ENCODE results near the gene FNDC8. TPM values are rescaled to one million over a fixed set of nuclear protein-coding genes. Genes with fewer than 3 reads are reported as not detected.

Gene FNDC8
- total and polyA plus RNA-seq, 9 of the 15 experiments (the other 6 are each of a cell fraction or from before 2014, with no cell fraction given) = 0.04 TPM; not detected in 8

GRCh38 chr17:35154196-35155165 lies 33.1 kb downstream of the FNDC8 start:
- in situ Hi-C loops (cut with MboI) = no loop called here
- no TSS peak for BruUV-seq (replicated peaks)
- POLR2A ChIA-PET = no interaction called here

More at GRCh38 chr17:35154196-35155165, 33.1 kb downstream of the FNDC8 start:
- DNase-seq (ENCODE audit: extremely low read depth in 1 of 4, low spot score in 3 of 4) = no peak
- Histone ChIP-seq H3K9ac (ENCODE audit: insufficient read depth in 1 of 2, low read depth in 2 of 2, low read length in 2 of 2) (0 out of 4 replicates have a peak overlapping the region, but pooled peaks of 1 of the 2 experiments have one; percentile 58), H3K79me2 (ENCODE audit: control insufficient read depth, insufficient read depth, low read length) (no peaks in the 10 kb centered on the region), H3K4me3 (no peak overlapping the region), H3K9me3 (replicated peaks; ENCODE audit: control insufficient read depth, insufficient read depth, low read depth, low read length) (no peaks in the 10 kb centered on the region), H2AFZ (ENCODE audit: low read depth, low read length) (no peak overlapping the region), H4K20me1 (replicated peaks; ENCODE audit: control insufficient read depth, insufficient read depth, low read length) (0 out of 2 replicates have a peak, but pooled peaks cover 4% of the 10 kb centered on the region), H3K4me1 (replicated peaks in 1 of 2; ENCODE audit: control insufficient read depth in 2 of 2, insufficient read depth in 2 of 2, low read length in 2 of 2) (no peaks in the 10 kb centered on the region), H3K9me1 (ENCODE audit: control insufficient read depth, insufficient read depth, low read length) (no peaks in the 10 kb centered on the region), H3K27ac (ENCODE audit: extremely low read depth, low read depth, low read length) (no peak overlapping the region), H3K27me3 (ENCODE audit: control insufficient read depth in 2 of 2, insufficient read depth in 2 of 2, low read length in 2 of 2) (peaks cover 40 to 51% of the 10 kb centered on the region in 2 experiments), H3K4me2 (ENCODE audit: insufficient read depth, low read length) (no peak overlapping the region), H3K36me3 (ENCODE audit: control insufficient read depth, insufficient read depth, low read length) (no peaks in the 10 kb centered on the region)
- FAIRE-seq = no peak
- intact Hi-C loops (cut with micrococcal nuclease) = no loop called here
- TF ChIP-seq RB1 (IDR thresholded peaks at IDR 0.05; ENCODE audit: low read depth) (no peak), BRD9 (IDR thresholded peaks at IDR 0.05; ENCODE audit: low read depth, partially characterized antibody) (no peak), GTF2B (IDR thresholded peaks at IDR 0.05; ENCODE audit: extremely low read depth, insufficient read length) (no peak), KDM2B (CRISPR knock-in tag; IDR thresholded peaks at IDR 0.05) (no peak), NUFIP1 (IDR thresholded peaks at IDR 0.05; ENCODE audit: partially characterized antibody) (no peak), NR4A1 (CRISPR knock-in tag; IDR thresholded peaks at IDR 0.05) (no peak), NR4A1 (tag; IDR thresholded peaks at IDR 0.05) (no peak), STAT5A (IDR thresholded peaks at IDR 0.05; ENCODE audit: borderline replicate concordance, low read length) (no peak), ZNF766 (CRISPR knock-in tag; conservative IDR thresholded peaks at IDR 0.05) (no peak)
- ATAC-seq = no peak
- WGBS (ENCODE audit: insufficient coverage, low coverage, missing lambda C conversion rate) = 2% methylated on average over 13 of the region's 13 CpGs
- CTCF ChIA-PET (ENCODE audit: low intra/inter-chr PET ratio) = no interaction called here
